DMS114 treated with DMSO at 0.1 percent for 48 hours (cell line): ENCODE results near the gene TDRD9.

Source experiments
- DNase-seq: peaks from one replicate; lab custom pipeline; 2025; ENCODE audit not compliant: unreplicated experiment; lab: John Stamatoyannopoulos, UW

The TDRD9 gene

DNA sequence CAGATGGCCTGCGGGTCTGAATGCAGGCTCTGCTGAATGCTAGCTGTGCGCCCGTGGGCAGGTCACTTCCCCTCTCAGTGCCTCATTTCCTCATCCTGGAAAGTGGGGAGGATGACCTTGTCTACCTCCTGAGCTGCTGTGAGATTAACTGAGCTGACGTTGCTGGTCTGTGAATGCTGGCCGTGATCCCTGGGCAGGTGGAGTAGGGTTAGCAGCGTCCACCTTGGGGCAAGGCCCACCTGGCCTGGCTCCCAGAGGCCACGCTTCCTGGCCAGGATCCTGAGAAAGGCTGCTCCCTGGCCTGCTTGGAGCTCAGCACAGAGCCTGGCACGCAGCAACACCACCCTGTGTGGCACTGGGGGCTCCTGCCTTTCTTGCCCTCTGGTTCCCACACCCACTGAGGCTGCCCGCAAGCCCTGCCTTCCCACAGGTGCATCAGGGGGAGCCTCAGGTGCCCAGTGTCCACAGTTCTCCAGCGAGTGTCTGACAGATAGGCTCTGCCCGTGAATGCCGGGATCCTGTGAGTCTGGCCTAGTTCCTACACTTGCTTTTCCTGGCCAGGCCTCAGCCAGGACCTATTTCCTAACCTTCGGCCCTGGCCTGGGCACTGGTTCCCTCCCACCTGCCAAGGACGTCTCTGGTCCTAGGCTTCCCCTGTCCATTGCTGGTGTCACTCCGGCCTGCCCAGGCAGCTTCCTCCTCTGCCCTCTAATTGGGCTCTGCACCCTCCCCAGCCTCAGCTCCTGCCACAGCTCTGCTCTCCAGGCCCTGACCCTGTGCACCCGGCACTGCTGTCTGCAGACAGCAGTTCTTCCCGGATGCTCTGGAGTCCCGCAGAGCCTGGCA lies 37.2 kb upstream of the TDRD9 start:
- no peak for DNase-seq

DNA sequence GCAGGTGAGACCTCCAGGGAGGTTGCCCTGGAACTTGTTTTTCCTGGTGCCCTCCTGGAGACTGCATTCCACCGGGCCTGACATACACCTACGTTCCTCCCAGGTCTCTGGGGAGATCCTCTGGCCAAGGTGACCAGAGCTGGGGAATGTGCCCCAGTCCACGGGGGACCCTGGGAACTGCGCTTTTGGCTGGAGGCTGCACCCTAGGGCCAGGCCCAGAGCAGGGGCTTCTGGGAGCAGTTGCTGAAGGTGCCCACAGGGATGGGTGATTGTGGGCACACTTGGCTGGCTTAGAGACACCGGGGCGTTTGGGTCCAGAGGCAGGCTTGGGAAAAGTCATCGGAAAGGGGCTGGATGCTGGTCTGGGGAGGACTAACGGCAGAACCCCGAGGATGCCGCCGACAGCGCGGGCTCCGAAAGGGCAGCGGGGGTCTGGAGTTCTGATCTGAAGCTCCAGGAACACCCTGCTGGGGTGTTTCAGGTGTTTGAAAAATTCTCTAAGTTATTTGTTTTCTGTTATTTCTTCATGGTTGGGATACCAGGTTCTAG lies 36.5 kb upstream of the TDRD9 start:
- no peak for DNase-seq

DNA sequence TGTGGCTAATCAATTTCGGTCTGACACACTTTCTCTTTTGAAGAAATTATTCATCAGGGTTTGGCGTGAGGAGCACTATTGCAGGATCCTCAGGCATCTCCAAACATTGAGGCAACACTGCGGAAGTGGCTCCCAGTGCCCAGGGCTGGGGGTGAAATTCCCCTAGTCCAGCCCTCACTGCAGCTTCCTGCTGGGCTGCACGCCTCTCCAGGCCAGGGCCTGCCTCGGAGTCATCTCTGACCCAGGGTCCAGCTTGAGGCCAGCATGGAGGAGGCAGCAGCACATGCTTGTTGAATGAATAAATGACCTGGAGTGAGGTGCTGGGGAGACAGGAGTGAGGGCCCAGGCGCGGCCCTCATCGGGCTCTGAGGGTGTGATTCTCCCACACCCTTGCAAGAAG lies 36.0 kb upstream of the TDRD9 start:
- DNase-seq: no peak

DNA sequence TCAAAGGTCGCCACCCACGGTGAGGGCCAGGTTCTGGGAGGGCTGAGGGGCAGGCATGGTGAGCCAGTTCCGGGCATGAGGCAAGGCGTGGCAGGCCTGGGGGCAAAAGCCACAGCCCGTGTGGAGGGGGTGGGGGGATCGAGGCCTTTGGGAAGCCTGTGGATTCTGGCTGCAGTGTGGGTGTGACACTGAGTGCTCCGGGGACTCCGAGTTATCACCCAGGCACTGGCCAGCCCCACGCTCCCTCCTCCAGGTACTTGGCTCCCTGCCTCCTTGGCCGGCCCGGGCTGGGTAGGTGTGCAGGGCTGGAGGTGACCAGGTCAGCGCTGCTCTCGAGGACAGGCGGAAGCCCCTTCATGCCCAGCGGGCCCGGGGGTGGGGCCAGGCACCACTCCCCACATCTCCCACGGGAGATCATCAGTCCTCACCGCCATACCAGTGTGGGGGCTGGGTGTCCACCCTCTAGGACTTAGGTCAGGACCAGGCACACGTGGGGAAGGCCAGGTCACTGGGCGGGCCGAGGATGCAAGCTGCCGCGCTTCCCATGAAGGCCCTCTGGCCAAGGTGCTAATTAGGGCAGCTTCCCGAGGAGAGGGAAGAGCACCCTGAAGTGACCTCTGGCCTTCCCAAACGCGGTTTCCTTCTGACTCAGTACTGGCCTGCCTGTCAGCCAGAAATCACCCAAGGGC lies 34.1 kb upstream of the TDRD9 start:
- DNase-seq: no peak

DNA sequence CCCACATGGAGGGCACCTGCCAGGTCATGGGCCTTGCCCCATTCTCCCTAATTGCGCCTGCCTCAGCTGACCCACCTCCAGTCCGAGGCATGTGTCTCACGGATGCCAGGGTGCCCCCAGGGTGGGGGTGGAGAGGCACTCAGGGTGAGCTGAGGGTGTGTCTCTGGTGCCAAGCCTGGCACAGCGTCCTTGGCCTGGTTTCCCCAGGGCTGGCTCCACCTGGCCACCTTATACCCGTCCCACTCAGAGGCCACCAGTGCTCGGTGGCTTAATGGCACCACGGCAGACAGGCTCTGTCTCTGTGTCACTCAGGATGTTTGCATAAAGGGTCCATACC lies 33.6 kb upstream of the TDRD9 start:
- no peak for DNase-seq

DNA sequence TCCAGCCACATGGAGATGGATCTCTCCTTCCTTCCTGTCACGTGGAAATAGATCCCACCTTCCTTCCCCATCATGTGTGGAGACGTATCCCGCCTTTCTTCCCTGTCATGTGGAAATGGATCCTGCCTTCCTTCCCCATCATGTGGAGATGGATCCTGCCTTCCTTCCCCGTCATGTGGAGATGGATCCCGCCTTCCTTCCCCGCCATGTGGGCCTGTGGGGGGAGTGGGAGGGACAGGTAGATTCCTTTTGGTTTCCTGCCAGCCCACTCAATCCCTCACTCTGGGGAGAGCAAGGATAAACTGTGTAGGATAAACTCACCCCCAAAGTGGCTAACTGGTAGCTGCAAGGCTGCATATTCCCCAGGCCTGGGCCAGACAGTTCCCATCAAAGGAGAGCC lies 31.7 kb upstream of the TDRD9 start:
- no peak for DNase-seq

DNA sequence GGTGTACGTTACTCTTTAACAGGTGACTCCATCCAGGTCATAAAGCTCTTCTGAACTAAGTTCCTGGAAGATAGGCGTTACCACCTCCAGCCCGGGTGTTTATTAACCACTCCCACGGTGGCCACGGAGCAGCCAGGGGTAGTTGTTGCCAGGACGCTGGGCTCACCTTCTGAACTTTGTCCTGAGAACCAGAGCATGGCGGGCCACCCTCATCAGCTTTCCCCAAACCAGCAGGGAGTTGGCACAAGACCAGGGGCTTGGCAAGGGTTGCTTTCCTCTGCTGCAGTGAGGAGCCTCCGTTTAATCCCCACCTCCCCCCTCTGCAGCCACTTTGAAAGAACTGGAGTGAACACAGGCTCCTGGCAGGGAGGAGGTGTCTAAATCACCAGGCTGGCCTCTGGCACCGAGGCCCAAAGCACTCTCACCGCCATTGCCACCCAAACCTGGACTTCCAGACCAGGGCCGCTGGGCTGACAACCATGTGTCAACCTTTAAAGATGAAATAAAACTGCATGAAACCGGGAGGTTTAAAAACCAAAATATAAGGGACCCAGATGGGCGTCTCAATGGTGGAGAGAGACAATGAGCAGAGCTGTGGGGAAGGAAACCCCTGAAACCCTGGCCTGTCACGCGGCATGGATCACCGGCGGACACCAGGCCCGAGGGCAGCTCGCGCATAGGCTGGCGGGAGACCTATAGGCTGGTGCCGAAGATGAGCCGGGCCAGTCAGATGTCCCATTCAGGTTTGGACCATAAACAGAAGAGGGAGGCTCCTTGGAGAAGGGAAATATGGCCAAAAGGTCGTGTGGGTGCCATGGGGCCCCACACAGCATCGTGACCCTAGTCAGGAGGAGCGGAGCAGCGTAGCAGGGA lies 30.9 kb upstream of the TDRD9 start:
- no peak for DNase-seq

DNA sequence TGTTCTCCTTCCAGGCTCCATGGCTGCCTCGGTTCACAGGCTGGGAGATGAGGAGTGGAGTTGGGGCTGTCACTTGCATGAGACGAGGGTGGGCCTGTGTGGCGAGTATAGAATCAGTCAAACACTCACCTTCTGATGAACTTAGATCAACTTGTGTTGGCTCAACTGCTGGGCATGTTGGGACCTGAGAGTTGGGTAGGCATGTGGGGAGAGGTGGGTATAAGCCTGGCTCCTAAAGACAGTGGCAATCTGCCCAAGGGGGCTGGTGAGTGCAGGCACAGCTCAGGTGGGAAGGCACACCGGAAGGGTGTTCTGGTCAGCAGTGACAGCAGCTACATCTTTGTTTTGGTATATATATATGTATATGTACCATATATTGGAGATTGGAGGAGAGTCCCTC lies 30.1 kb upstream of the TDRD9 start:
- no peak for DNase-seq

GRCh38 chr14:103898711-103899110 lies 29.5 kb upstream of the TDRD9 start:
- DNase-seq: no peak

DNA sequence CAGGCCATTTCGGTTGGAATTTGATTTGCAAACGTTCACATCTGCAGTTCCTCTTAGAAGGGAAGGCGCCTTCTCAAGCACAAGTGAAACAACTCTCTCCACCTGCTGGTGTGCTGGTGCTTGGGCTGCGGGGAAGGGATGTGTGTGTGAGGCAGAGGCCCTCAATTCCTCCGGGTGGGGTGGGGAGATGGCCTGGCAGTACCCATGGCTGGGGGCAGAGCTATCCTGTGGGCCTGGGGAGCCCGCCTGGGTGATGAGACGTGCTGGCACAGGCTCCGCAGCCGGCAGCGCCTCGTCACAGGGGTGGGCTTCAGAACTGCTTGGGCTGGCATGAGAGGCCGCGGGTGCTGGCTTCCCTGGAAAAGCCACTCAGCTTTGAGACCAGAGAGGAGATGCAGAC lies 28.9 kb upstream of the TDRD9 start:
- no peak for DNase-seq

DNA sequence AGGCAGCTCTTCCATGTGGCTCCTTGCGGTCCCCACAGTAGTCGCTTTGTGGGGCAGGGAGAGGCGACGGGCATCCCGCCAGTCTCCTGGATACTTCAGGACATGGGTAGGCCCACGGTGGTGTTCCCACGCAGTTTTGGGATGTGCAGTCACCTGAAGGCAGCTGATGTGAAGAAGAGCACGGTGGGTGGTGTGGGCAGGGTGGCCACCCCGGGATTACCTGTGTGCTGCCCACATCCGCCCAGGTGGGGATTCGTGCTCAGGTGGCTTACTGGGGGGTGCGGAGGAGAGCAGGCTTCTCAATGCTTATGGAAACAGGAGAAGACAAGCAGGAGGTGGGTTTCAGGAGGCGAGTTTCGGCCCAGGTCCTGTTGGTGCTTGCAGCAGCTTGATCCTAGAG lies 28.4 kb upstream of the TDRD9 start:
- no peak for DNase-seq

GRCh38 chr14:103904493-103905107 lies 23.7 kb upstream of the TDRD9 start:
- DNase-seq: no peak

DNA sequence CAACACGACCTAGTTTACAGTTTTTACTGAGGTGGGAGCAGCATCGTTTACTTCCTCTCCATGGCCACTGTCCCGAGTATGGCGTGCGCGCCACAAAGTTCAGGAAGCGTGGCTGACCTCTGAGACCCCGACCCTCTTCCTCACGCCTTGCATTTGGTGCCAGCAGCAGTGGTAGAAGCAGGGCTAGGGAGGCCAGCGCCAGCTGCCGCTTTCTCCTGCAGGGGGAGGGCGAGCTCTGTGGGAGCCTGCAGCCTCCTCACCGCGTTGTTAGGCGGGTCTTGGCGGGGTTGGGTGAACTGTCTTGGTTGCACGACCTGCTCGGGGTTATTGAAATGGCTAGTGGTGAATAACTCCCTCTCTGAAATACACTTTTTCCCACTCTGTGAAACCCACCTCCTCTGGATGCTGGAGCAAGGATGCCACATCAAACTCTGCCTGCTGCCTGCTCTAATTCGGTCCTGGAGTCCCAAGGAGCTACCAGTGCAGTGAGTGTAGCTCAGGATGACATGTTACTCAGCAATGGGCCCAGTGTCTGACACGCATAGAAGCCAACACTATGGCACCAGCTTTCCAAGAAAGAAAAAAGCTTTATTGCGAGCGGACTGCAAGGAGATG lies 22.3 kb upstream of the TDRD9 start:
- DNase-seq: no peak

- no peak for DNase-seq
Observed at GRCh38 chr14:103908580-103908979, 19.7 kb upstream of the TDRD9 start.

DNA sequence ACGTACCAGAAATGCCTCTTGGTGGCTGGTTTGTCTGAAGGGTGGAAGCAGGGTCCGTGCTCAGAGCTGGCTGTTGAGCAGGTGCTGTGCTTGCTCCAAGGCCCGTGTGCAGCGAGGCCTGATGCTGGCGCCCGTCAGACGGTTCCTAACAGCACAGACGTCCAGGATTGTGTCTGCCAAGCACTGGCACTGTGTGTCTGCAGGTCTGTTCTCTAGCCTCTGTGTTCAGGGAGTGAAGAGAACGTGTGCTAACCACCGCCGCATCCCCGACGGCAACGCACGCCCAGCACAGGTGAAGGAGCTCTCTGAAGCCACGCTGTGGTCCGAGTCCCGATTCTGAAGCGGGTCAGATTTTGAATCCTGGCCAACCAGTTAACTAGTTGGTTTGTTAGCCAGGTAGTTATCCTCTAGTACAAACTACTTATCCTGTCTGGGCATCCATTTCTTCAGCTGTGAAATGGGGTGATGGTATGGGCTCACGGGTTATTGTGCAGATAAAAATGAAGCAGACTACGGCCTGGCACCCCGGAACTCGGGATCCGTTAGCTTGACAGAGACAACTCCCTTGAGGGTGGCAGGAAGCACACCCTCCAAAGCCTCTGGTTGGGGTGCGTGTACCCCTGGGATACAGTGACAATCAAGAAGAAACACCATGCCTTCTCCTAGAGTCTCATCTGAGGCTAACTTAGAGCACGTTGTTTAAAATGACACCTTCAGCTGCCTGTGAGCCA lies 18.6 kb upstream of the TDRD9 start:
- DNase-seq: no peak

DNA sequence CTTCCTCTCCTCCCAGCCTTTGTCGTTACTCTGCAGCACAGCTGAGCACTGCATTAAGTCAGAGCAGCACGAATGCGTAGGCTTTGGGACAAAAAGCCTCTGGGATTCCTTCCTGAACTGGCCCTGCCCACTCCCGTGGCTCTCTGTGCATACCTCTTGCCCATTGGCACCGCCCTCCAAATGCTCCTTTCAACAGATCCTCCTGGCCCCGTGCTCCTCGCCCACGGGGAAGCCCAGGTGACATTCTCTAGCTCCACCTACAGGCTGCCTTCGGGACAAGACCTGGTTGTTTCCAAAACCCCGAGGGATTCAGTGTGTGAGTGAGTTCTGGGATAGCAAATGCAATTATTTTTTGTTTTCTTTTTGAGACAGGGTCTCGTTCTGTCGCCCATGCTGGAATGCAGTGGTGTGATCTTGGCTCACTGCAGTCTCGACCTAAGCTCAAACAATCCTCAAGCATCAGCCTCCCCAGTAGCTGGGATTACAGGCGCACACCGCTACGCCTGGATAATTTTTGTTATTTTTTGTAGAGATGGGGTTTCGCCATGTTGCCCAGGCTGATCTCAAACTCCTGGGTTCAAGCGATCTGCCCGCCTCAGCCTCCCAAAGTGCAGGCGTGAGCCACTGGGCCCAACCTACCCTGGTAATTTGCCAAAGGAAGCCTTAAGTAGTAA lies 17.9 kb upstream of the TDRD9 start:
- peak; percentile 20 for DNase-seq

DNA sequence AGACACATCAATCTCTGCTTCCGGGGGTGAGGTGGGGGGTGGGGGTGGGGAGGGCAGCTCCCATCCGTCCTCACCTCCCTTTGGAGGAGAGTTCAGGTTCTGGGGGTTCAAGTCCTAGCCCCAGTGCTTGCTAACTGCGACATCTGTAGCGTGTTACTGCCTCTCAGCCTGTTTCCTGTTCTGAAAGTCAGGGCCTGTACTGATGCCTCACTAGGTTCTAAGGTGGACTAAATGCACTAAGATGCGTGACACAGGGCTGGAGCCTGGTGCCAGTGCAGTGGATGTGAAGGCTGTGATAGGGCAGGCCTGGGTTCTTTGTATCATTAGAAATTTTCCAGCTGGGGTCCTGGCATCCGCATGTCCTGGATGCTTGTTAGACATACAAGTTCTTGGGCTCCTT lies 17.3 kb upstream of the TDRD9 start:
- no peak for DNase-seq

GRCh38 chr14:103915616-103916015 lies 12.6 kb upstream of the TDRD9 start:
- DNase-seq: no peak

- no peak for DNase-seq
Observed at GRCh38 chr14:103916636-103917262, 11.5 kb upstream of the TDRD9 start.
